Stimulated activated naive CD8-positive, alpha-beta T cell treated with anti-CD3 and anti-CD28 coated beads, Interleukin-15, Interleukin-2, amounts not matched to agents 100 ng/mL and 50 ng/mL, for 24 hours (primary cell): ENCODE results near the gene RIOK1.

Experiments
- H3K27ac Mint-ChIP-seq: one replicate; pipeline ENCODE4 v1.8.0; 2021; ENCODE audit warnings: mild to moderate bottlenecking, mixed read lengths
- H3K27me3 Mint-ChIP-seq: one replicate; pipeline ENCODE4 v1.8.0; 2021; ENCODE audit warnings: mixed read lengths
- H3K36me3 Mint-ChIP-seq: one replicate; pipeline ENCODE4 v1.8.0; 2021; ENCODE audit warnings: low read depth, mixed read lengths
- H3K4me1 Mint-ChIP-seq: one replicate; pipeline ENCODE4 v1.8.0; 2021; ENCODE audit warnings: low read depth, mixed read lengths
- H3K4me3 Mint-ChIP-seq: one replicate; pipeline ENCODE4 v1.8.0; 2021; ENCODE audit warnings: mild to moderate bottlenecking, mixed read lengths
- H3K9me3 Mint-ChIP-seq: one replicate; pipeline ENCODE4 v1.8.0; 2021; ENCODE audit warnings: mixed read lengths

RIOK1 gene

GRCh38 chr6:7421066-7421465, 31.5 kb downstream of the RIOK1 start:
- Mint-ChIP-seq H3K36me3 (peaks cover 26% of the 10 kb centered on the region), H3K27me3 (no peaks in the 10 kb centered on the region), H3K4me3 (no peak overlapping the region), H3K27ac (no peak overlapping the region), H3K4me1 (no peaks in the 10 kb centered on the region), H3K9me3 (no peaks in the 10 kb centered on the region)

GRCh38 chr6:7424058-7424457, 34.5 kb downstream of the RIOK1 start:
- Mint-ChIP-seq H3K4me1 (no peaks in the 10 kb centered on the region), H3K9me3 (no peaks in the 10 kb centered on the region)

GRCh38 chr6:7424967-7425807, 35.6 kb downstream of the RIOK1 start:
- Mint-ChIP-seq H3K36me3 (peaks cover 4% of the 10 kb centered on the region), H3K27me3 (no peaks in the 10 kb centered on the region), H3K9me3 (no peaks in the 10 kb centered on the region), H3K4me1 (no peaks in the 10 kb centered on the region), H3K27ac (no peak overlapping the region), H3K4me3 (no peak overlapping the region)

More at GRCh38 chr6:7424058-7424457, 34.5 kb downstream of the RIOK1 start:
- Mint-ChIP-seq H3K27ac (no peak overlapping the region), H3K36me3 (peaks cover 8% of the 10 kb centered on the region), H3K4me3 (no peak overlapping the region), H3K27me3 (no peaks in the 10 kb centered on the region)

GRCh38 chr6:7425808-7426190, 36.2 kb downstream of the RIOK1 start:
- Mint-ChIP-seq H3K36me3 (peaks cover 4% of the 10 kb centered on the region), H3K27ac (no peak overlapping the region), H3K27me3 (no peaks in the 10 kb centered on the region), H3K9me3 (no peaks in the 10 kb centered on the region), H3K4me1 (no peaks in the 10 kb centered on the region), H3K4me3 (no peak overlapping the region)

- no peak overlapping the region for H3K27ac Mint-ChIP-seq
- no peaks in the 10 kb centered on the region for H3K27me3 Mint-ChIP-seq
- H3K4me3 Mint-ChIP-seq: no peak overlapping the region
- no peaks in the 10 kb centered on the region for H3K9me3 Mint-ChIP-seq
- peaks cover 3% of the 10 kb centered on the region for H3K4me1 Mint-ChIP-seq
- peaks cover 4% of the 10 kb centered on the region for H3K36me3 Mint-ChIP-seq
These were observed 37.0 kb downstream of the RIOK1 start for GRCh38 chr6:7426447-7427169.

- Mint-ChIP-seq H3K4me3 (no peak overlapping the region), H3K4me1 (peaks cover 3% of the 10 kb centered on the region), H3K9me3 (no peaks in the 10 kb centered on the region), H3K27ac (no peak overlapping the region), H3K27me3 (no peaks in the 10 kb centered on the region), H3K36me3 (no peaks in the 10 kb centered on the region)
These were observed 41.7 kb downstream of the RIOK1 start for GRCh38 chr6:7431313-7431673.

- Mint-ChIP-seq H3K9me3 (no peaks in the 10 kb centered on the region), H3K36me3 (no peaks in the 10 kb centered on the region), H3K4me1 (peaks cover 3% of the 10 kb centered on the region), H3K27me3 (no peaks in the 10 kb centered on the region), H3K4me3 (no peak overlapping the region), H3K27ac (no peak overlapping the region)
These were observed 42.2 kb downstream of the RIOK1 start for GRCh38 chr6:7431674-7432390.

GRCh38 chr6:7432391-7433120, 42.9 kb downstream of the RIOK1 start:
- no peaks in the 10 kb centered on the region for H3K36me3 Mint-ChIP-seq
- H3K27me3 Mint-ChIP-seq: no peaks in the 10 kb centered on the region
- H3K4me1 Mint-ChIP-seq: peaks cover 3% of the 10 kb centered on the region
- no peaks in the 10 kb centered on the region for H3K9me3 Mint-ChIP-seq
- no peak overlapping the region for H3K27ac Mint-ChIP-seq
- H3K4me3 Mint-ChIP-seq: no peak overlapping the region

- Mint-ChIP-seq H3K27ac (no peak overlapping the region), H3K9me3 (no peaks in the 10 kb centered on the region), H3K36me3 (no peaks in the 10 kb centered on the region), H3K27me3 (no peaks in the 10 kb centered on the region), H3K4me3 (no peak overlapping the region), H3K4me1 (peaks cover 3% of the 10 kb centered on the region)
These were observed 43.6 kb downstream of the RIOK1 start for GRCh38 chr6:7433121-7433617.

GRCh38 chr6:7434672-7435071, 45.1 kb downstream of the RIOK1 start:
- Mint-ChIP-seq H3K9me3 (no peaks in the 10 kb centered on the region), H3K36me3 (no peaks in the 10 kb centered on the region), H3K4me3 (no peak overlapping the region), H3K27ac (no peak overlapping the region), H3K4me1 (peaks cover 15% of the 10 kb centered on the region), H3K27me3 (no peaks in the 10 kb centered on the region)

GRCh38 chr6:7438011-7438410, 48.4 kb downstream of the RIOK1 start:
- no peak overlapping the region for H3K4me3 Mint-ChIP-seq
- H3K4me1 Mint-ChIP-seq: peaks cover 22% of the 10 kb centered on the region
- H3K9me3 Mint-ChIP-seq: no peaks in the 10 kb centered on the region
- H3K27ac Mint-ChIP-seq: no peak overlapping the region
- no peaks in the 10 kb centered on the region for H3K36me3 Mint-ChIP-seq
- peaks cover 8% of the 10 kb centered on the region for H3K27me3 Mint-ChIP-seq

GRCh38 chr6:7439228-7439627, 49.6 kb downstream of the RIOK1 start:
- H3K36me3 Mint-ChIP-seq: no peaks in the 10 kb centered on the region
- no peaks in the 10 kb centered on the region for H3K9me3 Mint-ChIP-seq
- H3K27me3 Mint-ChIP-seq: peaks cover 9% of the 10 kb centered on the region
- H3K27ac Mint-ChIP-seq: no peak overlapping the region
- H3K4me1 Mint-ChIP-seq: peaks cover 22% of the 10 kb centered on the region
- no peak overlapping the region for H3K4me3 Mint-ChIP-seq

- H3K4me3 Mint-ChIP-seq: no peak overlapping the region
- H3K9me3 Mint-ChIP-seq: no peaks in the 10 kb centered on the region
- no peak overlapping the region for H3K27ac Mint-ChIP-seq
- H3K27me3 Mint-ChIP-seq: peaks cover 11% of the 10 kb centered on the region
- peaks cover 22% of the 10 kb centered on the region for H3K4me1 Mint-ChIP-seq
- H3K36me3 Mint-ChIP-seq: no peaks in the 10 kb centered on the region
These were observed 50.9 kb downstream of the RIOK1 start for GRCh38 chr6:7440476-7440875.

- Mint-ChIP-seq H3K27ac (no peak overlapping the region), H3K27me3 (peaks cover 13% of the 10 kb centered on the region), H3K9me3 (no peaks in the 10 kb centered on the region)
These were observed 51.6 kb downstream of the RIOK1 start for GRCh38 chr6:7441048-7441775.

More at GRCh38 chr6:7441048-7441775, 51.6 kb downstream of the RIOK1 start:
- no peak overlapping the region for H3K4me3 Mint-ChIP-seq
- H3K4me1 Mint-ChIP-seq: peaks cover 22% of the 10 kb centered on the region
- no peaks in the 10 kb centered on the region for H3K36me3 Mint-ChIP-seq
